IPS-NIHi7 (cell line): ENCODE measurements around the gene TRIM46.
"Not testable (repeated sequence)": the region's sequence is repeated elsewhere in the genome, so short reads cannot be mapped to it uniquely, and the experiment has no call there.

ENCODE experiments used
- DNase-seq: peaks from one replicate; pipeline ENCODE4 v3.0.0; 2012; ENCODE audit warnings: mixed read lengths; ENCODE audit errors: extremely low spot score

TRIM46 gene

DNA sequence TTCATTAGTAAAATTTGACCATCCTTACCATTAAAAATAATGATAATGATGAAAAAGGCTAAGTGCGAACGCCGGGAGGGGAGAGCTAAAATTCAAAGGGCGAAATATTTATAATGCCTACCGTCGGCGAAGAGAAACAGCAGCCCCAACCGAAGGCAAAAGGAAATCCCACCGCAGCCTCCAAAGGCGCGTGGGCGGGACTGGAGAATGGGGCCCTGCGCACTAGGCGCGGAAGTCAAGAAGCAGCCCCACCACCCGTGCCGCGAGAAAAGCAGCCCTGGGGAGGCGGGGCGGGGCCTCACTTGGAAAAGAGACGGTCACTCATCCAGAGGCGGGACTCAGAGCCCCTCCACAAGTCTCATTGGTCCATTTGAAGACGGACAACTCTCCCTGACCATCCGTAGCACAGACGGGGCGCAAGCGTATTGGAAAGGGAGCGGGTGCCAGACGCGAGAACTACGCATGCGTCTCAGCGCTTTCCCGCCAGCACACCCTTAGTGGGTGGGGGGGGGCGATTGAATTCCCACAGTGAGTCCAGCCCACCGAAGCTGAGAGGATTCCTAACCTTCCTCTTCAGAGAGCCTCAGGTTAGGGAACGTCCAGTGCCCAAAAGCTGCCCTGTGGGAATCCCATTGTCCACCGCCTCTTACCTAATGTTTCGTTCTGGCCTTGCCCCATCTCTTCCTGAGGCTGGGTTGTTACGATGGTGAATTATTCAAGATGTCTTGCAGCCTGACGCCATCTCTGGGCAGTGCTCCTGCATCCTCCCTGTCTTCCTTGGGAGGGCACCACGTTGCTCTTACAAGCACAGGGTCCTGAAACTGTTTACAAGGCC, 53.8 kb downstream of the TRIM46 start:
- peak; percentile 99 for DNase-seq

DNA sequence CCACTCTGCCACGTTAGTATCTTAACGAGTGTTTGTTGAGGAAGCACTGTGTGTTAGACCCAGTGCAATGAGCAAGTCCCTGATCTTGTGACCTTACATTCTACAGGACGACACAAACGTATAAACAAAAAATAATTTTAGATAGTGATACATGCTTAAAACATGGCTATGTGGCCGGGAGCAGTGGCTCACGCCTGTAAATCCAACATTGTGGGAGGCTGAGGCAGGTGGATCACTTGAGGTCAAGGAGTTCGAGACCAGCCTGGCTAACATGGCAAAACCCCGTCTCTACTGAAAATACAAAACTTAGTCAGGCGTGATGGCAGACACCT, 54.4 kb downstream of the TRIM46 start:
- DNase-seq = no peak

DNA sequence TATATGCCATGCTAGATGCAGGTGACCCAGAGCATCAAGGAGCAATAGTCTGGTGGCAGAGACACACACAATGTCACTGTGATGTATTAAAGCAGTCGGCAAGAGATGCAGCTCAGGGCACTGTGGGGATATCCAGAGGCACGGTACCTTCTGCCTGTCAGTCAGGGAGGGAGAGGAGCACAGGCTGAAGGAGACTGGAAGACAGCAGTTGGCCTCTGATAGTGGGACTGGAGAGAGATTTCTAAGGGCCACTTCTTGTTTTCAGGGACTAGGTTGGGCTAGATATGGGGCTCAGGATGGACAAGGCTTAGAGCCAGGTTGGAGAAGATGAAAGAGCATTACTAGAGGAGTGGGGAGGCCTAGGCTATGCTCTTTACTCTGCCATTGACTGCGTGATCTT, 57.7 kb downstream of the TRIM46 start:
- not testable (repeated sequence) for DNase-seq

DNA sequence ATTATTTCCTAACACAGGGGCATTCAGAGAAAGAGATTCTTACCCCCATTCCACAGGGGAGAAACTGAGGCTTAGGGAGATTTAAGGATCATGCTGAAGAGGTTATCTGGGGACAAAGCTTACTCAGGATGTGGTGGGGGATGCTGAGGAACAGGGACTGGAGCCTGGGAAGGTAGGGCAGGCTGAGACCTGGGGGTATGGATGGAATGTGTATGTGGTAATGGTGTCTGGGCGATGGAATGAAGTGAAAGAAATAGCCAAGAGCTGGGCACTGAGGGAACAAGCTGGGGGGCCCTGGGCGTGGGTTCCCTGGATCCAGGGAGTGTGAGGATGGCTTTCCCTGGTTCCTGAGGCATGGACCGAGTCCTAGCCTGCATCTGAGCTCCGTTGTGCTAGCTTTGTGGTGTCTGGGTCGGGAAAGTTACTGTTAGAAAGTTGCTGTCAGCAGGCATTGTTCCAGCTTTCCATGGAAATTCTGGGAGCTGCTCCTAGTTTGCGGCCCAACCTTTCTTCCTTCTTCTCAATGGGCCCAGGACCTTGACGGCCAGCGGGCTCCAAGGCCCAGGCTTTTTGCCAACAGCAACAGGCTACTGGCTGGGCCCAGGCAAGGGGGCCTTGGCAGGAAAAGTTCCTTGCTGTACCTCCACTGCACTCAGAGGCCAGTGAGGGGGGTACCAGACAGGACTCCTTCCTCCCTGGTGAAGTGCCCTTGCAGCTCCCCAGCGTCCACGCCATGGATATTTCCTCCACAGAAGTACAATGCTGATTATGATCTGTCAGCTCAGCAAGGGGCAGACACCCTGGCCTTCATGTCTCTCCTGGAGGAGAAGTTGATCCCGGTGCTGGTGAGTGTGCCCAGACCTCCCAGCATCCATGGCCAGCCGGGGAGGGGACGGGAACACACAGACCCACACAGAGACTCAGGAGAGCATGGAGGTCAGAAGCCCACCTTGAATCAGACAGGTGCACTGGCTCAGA, 58.6 kb downstream of the TRIM46 start:
- DNase-seq = not testable (repeated sequence)

DNA sequence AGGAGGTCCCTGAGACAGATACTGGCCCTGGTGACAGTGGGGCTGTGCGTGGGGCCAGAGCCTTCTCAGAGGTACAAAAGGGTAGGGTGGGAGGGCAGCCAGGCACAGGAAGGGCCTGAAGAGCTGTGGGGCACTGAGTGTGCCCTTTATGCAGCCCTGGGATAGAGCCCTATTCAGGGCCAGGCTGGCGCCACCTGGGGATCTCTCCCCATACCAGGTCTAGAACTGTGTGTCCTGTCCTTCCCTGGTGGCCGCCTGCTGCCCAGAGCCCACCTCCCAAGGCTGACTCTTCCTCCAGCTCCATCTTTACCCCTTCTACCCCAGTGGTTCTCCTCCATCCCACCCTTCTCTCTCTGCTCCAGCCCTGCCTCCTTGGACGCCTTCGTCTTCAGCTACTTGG, 59.9 kb downstream of the TRIM46 start:
- DNase-seq = not testable (repeated sequence)
